GOT3 (cell line): ENCODE results near the gene CDSN.

Source experiments
- DNase-seq: peaks from one replicate; lab custom pipeline; 2025; ENCODE audit warnings: mixed read lengths; lab: John Stamatoyannopoulos, UW

CDSN gene

GRCh38 chr6:31145386-31145785 is 25.1 kb upstream of the CDSN start:
- no peak for DNase-seq

DNA sequence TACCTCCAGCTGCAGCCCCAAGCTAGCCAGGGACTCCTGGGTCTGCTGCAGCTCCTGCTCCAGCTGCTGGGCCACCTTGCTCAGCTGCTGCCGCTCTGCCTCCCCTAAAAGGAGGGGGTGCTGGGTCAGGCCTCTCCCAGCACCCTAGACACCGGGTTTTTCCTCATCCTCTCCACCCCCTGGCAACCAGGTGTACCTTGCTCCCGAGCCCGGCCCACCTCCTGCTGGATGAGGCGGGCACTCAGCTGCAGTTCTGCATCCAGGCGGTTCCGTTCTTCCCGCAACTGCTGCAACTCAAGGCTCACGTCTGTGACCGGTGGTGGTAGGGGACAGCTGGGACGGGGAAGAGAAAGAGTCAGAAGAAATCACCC is 24.7 kb upstream of the CDSN start:
- no peak for DNase-seq

DNA sequence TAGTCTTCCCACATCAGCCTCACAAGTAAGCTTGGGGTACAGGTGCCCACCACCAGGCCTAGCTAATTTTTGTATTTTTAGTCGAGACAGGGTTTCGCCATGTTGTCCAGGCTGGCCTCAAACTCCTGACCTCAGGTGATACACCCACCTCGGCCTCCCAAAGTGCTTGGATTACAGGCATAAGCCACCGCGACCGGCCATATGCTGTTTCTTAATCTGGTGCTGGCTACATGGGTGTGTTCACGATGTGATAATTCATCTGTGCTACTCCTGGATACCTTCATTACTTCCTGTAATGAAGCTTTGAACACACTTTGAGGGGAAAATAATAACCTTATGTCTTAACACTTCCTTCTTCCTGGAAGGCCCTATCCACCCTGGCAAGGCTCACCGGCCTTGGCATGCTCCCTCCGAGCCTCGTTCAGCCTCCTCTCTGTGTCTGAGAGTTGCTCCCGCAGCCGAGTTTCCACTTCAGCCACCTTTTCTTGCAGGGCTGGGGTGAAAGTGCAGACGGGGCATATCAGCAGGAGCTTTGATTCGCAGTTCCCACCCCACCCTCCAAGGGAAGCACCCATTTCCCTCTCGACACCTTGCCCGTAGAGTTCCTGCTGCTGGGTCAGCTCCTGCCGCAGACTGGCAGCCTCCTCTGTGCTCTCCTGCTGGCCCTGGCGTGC is 24.2 kb upstream of the CDSN start:
- DNase-seq, result no peak

DNA sequence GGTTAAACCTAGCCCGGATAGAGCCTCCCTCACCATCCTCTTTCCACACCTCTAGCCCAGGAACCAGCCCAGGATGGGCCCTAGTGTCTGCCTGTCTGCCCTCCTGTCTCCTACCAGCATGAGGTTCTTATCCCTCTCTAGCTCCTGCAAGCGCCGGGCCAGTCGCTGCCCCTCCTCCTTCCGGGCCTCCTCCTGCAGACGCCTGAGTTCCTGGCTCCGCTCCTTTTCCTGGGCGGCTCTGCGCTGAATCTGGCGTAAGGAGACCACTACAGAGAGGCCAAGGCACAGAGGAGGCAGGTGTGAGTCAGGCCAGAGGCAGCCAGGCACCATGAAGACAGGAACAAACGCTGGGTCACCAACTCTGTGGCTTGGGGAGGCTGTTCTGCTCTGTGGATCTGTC is 22.9 kb upstream of the CDSN start:
- no peak for DNase-seq

GRCh38 chr6:31142361-31142761 is 22.1 kb upstream of the CDSN start:
- no peak for DNase-seq

GRCh38 chr6:31140643-31141042 is 20.4 kb upstream of the CDSN start:
- DNase-seq, result no peak

- DNase-seq, result no peak
These were observed 19.4 kb upstream of the CDSN start for GRCh38 chr6:31139599-31139998.

DNA sequence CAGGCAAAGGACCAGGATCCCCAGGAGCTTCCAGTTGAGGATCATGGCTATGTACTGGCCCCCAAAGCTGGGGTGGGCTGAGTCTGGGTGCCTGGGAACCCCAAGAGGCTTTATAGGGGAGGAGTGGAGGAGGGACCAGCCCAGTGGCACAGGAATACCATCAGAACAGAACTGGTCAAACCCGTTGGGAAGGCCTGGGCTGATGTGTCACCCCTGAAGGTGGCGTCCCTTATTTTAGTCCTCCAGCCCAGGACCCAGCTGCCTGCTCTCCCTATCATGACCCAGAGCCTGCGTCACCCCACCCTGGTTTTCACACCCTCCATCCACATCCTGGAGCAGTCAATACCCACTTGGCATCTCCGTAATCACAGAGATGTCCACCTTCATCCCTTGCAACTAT is 18.7 kb upstream of the CDSN start, which contains the start of gene PSORS1C2:
TSS of gene PSORS1C2 (minus strand) at position 85 of the 400 bp plus-strand sequence. CDS start at position 45, 40 bp downstream.
- no peak for DNase-seq

- DNase-seq, result no peak
These were observed 15.5 kb upstream of the CDSN start for GRCh38 chr6:31135710-31136109.

- no peak for DNase-seq
These were observed 12.6 kb upstream of the CDSN start for GRCh38 chr6:31132806-31133205.

- no peak for DNase-seq
These were observed 11.3 kb upstream of the CDSN start for GRCh38 chr6:31131595-31131994.

GRCh38 chr6:31130751-31131150 is 10.5 kb upstream of the CDSN start:
- DNase-seq, result no peak

- DNase-seq, result no peak
These were observed 8.9 kb upstream of the CDSN start for GRCh38 chr6:31129130-31129529.

DNA sequence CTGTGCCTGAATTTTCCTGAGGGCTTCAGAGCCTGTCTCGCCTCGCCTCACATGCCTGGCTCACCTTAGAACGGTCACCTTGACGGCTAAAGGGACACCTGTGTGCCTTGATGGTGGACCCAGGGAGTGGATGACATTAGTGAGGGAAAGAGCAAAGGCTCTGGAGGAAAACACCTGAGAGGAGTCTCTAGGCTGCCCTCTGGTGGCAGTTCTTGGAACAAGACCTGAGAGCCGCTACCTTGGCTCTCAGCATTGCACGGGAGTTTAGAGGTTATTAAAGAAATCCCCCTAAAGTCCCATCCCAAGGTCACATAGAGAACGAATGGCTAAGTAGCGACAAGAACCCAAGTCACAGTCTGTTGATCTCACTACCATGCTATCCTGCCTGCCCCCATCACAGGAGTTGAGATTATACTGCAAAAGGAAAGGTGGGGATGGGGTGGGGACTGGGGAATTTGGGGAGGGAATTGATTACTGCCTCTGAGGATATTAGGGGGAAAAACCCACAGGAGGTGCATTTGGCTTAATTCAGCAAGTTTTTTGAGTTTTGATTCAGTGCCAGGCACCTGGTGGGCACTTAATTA is 7.9 kb upstream of the CDSN start:
- DNase-seq, result peak; percentile 17

DNA sequence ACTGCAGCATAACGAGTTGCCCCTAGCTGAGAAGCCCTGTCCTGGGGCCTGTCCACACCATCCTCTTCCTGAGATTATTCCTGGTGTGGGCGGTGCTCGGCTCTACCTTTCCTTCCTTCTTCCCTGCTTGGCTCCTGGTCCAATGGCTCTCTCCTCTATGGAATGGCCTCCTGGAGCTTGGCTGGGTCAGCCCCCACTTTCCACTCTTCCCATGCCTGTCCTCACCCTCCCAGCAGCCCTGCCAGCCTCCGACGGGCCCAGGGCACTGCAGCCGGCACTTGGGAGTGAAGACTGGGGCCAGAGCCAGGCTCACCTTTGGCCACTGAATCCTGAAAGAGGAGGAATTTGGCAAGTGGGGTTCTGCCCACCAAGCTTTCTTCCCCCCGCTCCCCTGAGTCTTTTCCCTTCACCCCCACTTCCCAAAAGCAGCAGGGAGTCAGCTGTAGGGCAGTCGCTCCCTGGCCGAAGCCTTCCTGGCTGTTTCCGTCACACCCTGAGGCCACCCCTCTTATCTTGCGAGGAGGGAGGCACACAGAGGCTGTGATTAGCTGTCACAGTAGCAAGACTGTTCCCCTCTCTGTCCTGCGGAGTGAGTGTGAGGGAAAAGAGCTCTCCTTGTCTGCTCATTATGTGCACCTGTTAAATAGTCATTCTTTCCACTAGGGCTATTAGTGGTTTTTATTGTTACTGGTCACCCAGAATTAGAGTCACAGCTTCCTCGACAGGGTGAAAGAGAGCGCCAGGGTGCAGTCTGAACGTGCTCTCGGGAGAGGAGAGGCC is 6.3 kb upstream of the CDSN start:
- DNase-seq, result no peak

GRCh38 chr6:31125586-31126363 is 5.5 kb upstream of the CDSN start:
- no peak for DNase-seq

- DNase-seq, result no peak
These were observed 4.9 kb upstream of the CDSN start for GRCh38 chr6:31125162-31125561.

DNA sequence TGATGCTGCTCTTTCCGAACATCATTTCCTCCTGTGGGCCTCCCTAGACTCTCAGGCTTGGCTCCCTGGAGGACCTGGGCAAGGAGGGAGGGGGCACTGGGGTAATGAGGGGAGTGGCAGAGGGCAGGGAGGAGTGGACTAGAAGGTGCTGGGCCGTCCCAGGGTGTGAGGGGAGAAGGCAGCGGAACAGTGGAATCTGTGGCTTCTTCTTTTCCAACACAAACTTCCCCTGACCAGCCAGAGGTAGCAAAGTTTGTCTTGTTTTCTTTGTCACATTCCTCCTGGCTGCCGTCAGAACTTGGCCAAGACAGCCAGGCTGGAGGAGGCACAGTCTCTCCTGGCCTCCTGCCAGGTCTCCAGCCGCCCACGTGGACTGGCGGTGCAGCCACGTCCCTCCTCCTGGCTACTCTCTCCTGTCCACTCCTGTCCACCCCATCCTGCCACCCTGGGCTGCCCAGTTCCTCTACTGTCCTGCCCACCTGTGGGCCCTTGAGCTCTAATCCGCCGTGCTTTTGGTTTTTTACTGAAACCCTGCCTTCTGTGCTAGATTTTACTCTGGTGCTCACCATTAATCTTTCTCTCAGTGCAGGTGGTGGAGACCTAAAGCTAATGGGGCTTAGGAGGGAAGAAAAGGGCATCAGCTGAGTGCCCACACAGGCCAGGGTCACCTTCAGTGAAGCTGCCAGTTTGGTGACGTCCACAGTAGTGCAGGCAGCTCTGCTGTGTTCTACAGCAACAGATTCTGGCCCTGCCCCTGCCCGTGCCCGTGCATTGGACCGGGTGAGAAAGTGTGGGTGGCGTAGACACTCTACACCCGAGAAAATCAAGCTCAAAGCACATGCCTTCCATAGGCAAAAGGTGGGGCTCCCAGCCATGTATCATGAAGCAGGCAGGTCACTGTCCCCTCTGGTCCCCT is 2.8 kb upstream of the CDSN start:
- no peak for DNase-seq

- no peak for DNase-seq
These were observed 1.0 kb upstream of the CDSN start for GRCh38 chr6:31121131-31121790.

DNA sequence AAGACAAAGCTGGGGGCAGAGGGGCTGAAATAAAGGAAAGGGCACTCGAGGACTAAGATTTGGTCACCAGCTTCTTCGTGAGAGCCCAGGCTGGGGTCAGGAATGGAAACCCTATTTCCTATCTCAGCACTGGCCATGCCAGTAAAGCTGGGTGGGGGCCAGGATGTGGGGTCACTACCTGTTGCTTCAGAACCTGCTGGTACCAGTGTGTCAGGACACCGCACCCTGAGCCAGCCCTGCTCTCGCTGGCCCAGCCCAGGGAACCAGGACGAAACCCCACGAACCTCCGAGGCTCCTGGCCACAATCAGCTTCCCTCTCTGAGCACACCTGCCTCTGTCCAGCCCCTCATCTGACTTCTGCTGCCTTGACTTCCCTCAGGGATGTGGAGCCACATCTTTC is 2.1 kb downstream of the CDSN start:
- no peak for DNase-seq
